Breast epithelium (tissue), 4 donors: ENCODE measurements around the gene TRAIP. TPM values are rescaled to one million over a fixed set of nuclear protein-coding genes. Genes with fewer than 3 reads are reported as not detected.
A peak's percentile ranks its signal among the peaks of the same experiment; 100 is the strongest.

Experiments used
- DNase-seq, 2 donors: peaks; one replicate each; pipeline ENCODE4 v3.0.0-alpha.2; 2019; ENCODE audit warnings: low spot score in 2 of 2
- H3K27ac ChIP-seq, 2 donors: fragments of 200-600 bp; sonication (generic) in 1 of 2; one replicate each; pipeline ENCODE4 v1.5.1; 2016 to 2019; ENCODE audit warnings: mild to moderate bottlenecking in 1 of 2
- H3K27me3 ChIP-seq, 2 donors: fragments of 200-600 bp; sonication (generic) in 1 of 2; one replicate each; pipeline versions ENCODE4 v1.5.1 to v1.6.0; 2017 to 2019; ENCODE audit warnings: control low read depth in 1 of 2, mild to moderate bottlenecking in 1 of 2
- H3K36me3 ChIP-seq: fragments of 200-600 bp; one replicate; pipeline ENCODE4 v1.5.1; 2019
- H3K4me1 ChIP-seq, 2 donors: fragments of 200-600 bp; sonication (generic); one replicate each; pipeline ENCODE4 v1.5.1; 2016 to 2019; ENCODE audit warnings: control low read depth in 1 of 2
- H3K4me3 ChIP-seq, 3 donors: fragments of 200-600 bp; sonication (generic); 1 replicate in 2 of 3; 2 replicates in 1 of 3; pipeline ENCODE4 v1.5.1; 2016 to 2019; ENCODE audit warnings: mild to moderate bottlenecking in 3 of 3, moderate library complexity in 2 of 3
- H3K9me3 ChIP-seq, 2 donors: fragments of 200-600 bp; sonication (generic) in 1 of 2; one replicate each; pipeline ENCODE4 v1.5.1; 2016 to 2019; ENCODE audit warnings: control low read depth in 1 of 2
- POLR2A ChIP-seq: fragments of 450-650 bp; IDR thresholded peaks from one replicate; pipeline ENCODE4 v1.6.1; 2016; ENCODE audit warnings: antibody characterized with exemption, mild to moderate bottlenecking, moderate library complexity
- POLR2AphosphoS5 ChIP-seq, 3 donors: sonication (generic); formaldehyde crosslinking; IDR thresholded peaks; one replicate each; pipeline ENCODE4 v1.6.1; 2017; ENCODE audit warnings: antibody characterized with exemption in 3 of 3
- intact Hi-C: fragments of 100-400 bp; cut with DNase I; formaldehyde crosslinking; loops from one replicate; pipeline ENCODE4 v1.15.1; 2023; ENCODE audit warnings: low total_unique reads
- total RNA-seq, 3 donors: library from RNA; depleted of rRNA; stranded (reverse); fragments of >200 nt; gene quantifications; one replicate each; pipeline ENCODE4 v1.1.0, GENCODE V29; 2016
- TF ChIP-seq, protein P1 (sequence below), 3 donors: fragments of 450-650 bp; IDR thresholded peaks; one replicate each; pipeline ENCODE4 v1.5.1; 2016 to 2017; ENCODE audit warnings: antibody characterized with exemption in 3 of 3, mild to moderate bottlenecking in 3 of 3, moderate library complexity in 3 of 3

TRAIP gene
- total RNA-seq, 3 donors from 2014 or later: 1.6 to 2.0 (median 1.9) TPM

DNA sequence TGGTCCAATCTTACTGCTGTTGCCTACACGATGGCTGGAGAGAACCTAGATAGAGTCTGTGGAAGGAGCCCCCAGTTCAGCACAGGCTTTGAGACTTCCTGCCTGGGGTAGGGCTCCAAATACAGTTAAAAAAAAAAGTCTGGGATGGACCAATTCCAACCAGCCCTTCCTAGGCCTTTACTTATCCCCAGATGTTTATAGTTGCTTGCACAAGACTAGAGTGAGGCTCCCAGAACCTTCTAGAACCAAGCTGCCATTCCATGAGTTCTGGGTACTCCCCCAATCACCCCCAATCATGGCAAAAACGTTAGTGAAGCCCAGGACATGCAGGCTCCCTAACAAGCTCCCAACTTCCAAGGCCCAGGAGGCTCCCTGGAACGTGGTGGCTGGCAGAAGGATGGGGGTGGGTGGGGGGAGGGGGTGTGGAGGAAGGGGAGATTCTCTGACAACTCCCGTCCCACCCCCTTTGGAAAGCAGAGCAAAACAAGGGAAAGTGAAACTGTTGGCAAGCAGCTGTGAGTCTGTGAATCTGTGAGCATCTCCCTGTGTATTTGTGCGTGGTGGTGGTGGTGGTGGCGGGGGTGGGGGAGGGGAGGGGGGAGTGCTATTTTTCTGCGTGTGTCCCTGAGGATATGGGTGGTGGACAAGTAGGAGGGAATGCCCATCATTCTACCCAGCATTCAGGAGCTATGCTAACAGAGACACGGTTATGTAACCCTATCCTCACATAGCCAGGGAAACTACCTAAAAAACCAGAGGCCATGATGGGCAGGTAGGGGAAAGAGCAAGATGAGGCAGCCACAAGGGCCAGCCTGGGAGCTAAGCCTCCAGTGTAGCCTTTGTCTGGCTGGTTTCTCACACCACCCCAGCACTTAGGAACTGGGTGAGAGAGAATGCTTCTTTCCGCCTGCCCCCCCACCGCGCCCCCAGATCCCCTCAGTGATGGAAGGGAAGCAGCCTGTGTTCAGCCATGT, 45.3 kb upstream of the TRAIP start:
- peaks cover 6 to 8% of the 10 kb centered on the region in 2 donors for H3K4me1 ChIP-seq
- peak overlapping the region; percentile 87 to 90 for H3K27ac ChIP-seq
- DNase-seq: no peak
- no peaks in the 10 kb centered on the region for H3K27me3 ChIP-seq
- no peaks in the 10 kb centered on the region for H3K9me3 ChIP-seq
- H3K4me3 ChIP-seq: no peak overlapping the region
- no peaks in the 10 kb centered on the region for H3K36me3 ChIP-seq
- intact Hi-C loops: no loop called here
- TF ChIP-seq, protein P1, sequence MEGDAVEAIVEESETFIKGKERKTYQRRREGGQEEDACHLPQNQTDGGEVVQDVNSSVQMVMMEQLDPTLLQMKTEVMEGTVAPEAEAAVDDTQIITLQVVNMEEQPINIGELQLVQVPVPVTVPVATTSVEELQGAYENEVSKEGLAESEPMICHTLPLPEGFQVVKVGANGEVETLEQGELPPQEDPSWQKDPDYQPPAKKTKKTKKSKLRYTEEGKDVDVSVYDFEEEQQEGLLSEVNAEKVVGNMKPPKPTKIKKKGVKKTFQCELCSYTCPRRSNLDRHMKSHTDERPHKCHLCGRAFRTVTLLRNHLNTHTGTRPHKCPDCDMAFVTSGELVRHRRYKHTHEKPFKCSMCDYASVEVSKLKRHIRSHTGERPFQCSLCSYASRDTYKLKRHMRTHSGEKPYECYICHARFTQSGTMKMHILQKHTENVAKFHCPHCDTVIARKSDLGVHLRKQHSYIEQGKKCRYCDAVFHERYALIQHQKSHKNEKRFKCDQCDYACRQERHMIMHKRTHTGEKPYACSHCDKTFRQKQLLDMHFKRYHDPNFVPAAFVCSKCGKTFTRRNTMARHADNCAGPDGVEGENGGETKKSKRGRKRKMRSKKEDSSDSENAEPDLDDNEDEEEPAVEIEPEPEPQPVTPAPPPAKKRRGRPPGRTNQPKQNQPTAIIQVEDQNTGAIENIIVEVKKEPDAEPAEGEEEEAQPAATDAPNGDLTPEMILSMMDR (IDR thresholded peaks at IDR 0.05): no peak
- TF ChIP-seq POLR2A: no peak
- TF ChIP-seq POLR2AphosphoS5 (IDR thresholded peaks at IDR 0.05): no peak

GRCh38 chr3:49900491-49901153, 44.3 kb upstream of the TRAIP start:
- Histone ChIP-seq H3K9me3 (no peaks in the 10 kb centered on the region), H3K4me3 (no peak overlapping the region), H3K4me1 (peaks cover 4 to 8% of the 10 kb centered on the region in 2 donors), H3K27ac (peak overlapping the region; percentile 87 to 90), H3K36me3 (no peaks in the 10 kb centered on the region), H3K27me3 (no peaks in the 10 kb centered on the region)
- TF ChIP-seq POLR2AphosphoS5 (IDR thresholded peaks at IDR 0.05): peak in 2 of 3 donors; percentile 14 to 30
- TF ChIP-seq, protein P1 (IDR thresholded peaks at IDR 0.05): peak in 2 of 3 donors; percentile 9 to 25
- no peak for TF ChIP-seq POLR2A
- DNase-seq: peak; percentile 85 to 88
- intact Hi-C loops: no loop called here

GRCh38 chr3:49899815-49900214, 43.5 kb upstream of the TRAIP start:
- TF ChIP-seq POLR2AphosphoS5 (IDR thresholded peaks at IDR 0.05): no peak
- TF ChIP-seq, protein P1 (IDR thresholded peaks at IDR 0.05): no peak
- TF ChIP-seq POLR2A: no peak
- H3K4me1 ChIP-seq: peaks cover 0 to 8% of the 10 kb centered on the region in 2 donors
- intact Hi-C loops: no loop called here
- H3K36me3 ChIP-seq: no peaks in the 10 kb centered on the region
- H3K4me3 ChIP-seq: no peak overlapping the region
- DNase-seq: no peak
- H3K27ac ChIP-seq: peak overlapping the region; percentile 87 to 90
- H3K9me3 ChIP-seq: no peaks in the 10 kb centered on the region
- H3K27me3 ChIP-seq: no peaks in the 10 kb centered on the region

DNA sequence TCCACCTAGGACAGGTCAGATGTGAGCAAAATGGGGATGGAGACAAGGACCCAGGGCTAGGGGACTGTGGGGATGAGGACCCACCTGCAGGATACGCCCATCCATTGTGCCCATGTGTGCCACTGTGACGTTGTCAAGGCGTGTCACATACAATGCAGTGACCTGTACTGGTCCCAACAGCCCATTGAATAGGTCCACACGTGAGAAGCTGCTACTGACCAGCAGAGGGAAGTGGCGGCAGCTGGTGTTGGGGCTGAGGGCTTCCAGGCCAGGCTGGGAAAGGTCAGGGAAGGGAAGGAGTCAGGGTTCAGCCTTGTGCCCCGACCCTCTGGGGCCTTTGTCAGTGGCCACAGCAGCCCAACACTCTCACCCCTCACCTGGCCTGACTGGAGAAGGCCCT, 42.6 kb upstream of the TRAIP start:
- intact Hi-C loops: no loop called here

More for the DNA sequence above, 42.6 kb upstream of the TRAIP start:
- H3K36me3 ChIP-seq: no peaks in the 10 kb centered on the region
- TF ChIP-seq, protein P1 (IDR thresholded peaks at IDR 0.05): no peak
- TF ChIP-seq POLR2A (no peak), POLR2AphosphoS5 (IDR thresholded peaks at IDR 0.05) (no peak)
- no peak overlapping the region for H3K27ac ChIP-seq
- DNase-seq: no peak
- peaks cover 0 to 8% of the 10 kb centered on the region in 2 donors for H3K4me1 ChIP-seq
- H3K27me3 ChIP-seq: no peaks in the 10 kb centered on the region
- no peak overlapping the region for H3K4me3 ChIP-seq
- no peaks in the 10 kb centered on the region for H3K9me3 ChIP-seq
